Ishikawa (cell line): Measurements from ENCODE around the gene OR8D2.

Experiments
- CEBPB ChIP-seq: IDR thresholded peaks from 2 replicates; pipeline ENCODE4 v1.6.1; 2012
- CREB1 ChIP-seq: IDR thresholded peaks from 2 replicates; pipeline ENCODE4 v1.6.1; 2012; ENCODE audit warnings: low read depth
- EGR1 ChIP-seq: IDR thresholded peaks from 2 replicates; pipeline ENCODE4 v1.6.1; 2012
- EP300 ChIP-seq: IDR thresholded peaks from 2 replicates; pipeline ENCODE4 v1.6.1; 2012; ENCODE audit warnings: borderline replicate concordance
- FOXM1 ChIP-seq: IDR thresholded peaks from 2 replicates; pipeline ENCODE4 v1.6.1; 2012; ENCODE audit warnings: low read depth, borderline replicate concordance
- MAX ChIP-seq: IDR thresholded peaks from 2 replicates; pipeline ENCODE4 v1.6.1; 2012
- NFIC ChIP-seq: IDR thresholded peaks from 2 replicates; pipeline ENCODE4 v1.6.1; 2012
- RAD21 ChIP-seq: IDR thresholded peaks from 2 replicates; pipeline ENCODE4 v1.6.1; 2012; ENCODE audit warnings: low read depth
- REST ChIP-seq: IDR thresholded peaks from 2 replicates; pipeline ENCODE4 v1.6.1; 2012; ENCODE audit warnings: low read depth, mild to moderate bottlenecking
- TAF1 ChIP-seq: IDR thresholded peaks from 2 replicates; pipeline ENCODE4 v1.6.1; 2012; ENCODE audit warnings: low read depth, mild to moderate bottlenecking
- TCF12 ChIP-seq: IDR thresholded peaks from 2 replicates; pipeline ENCODE4 v1.6.1; 2012; ENCODE audit warnings: low read depth
- TEAD4 ChIP-seq: IDR thresholded peaks from 2 replicates; pipeline ENCODE4 v1.6.1; 2012
- USF1 ChIP-seq: IDR thresholded peaks from 2 replicates; pipeline ENCODE4 v1.6.1; 2012
- YY1 ChIP-seq: IDR thresholded peaks from 2 replicates; pipeline ENCODE4 v1.6.1; 2012; ENCODE audit warnings: low read depth
- ZBTB7A ChIP-seq: IDR thresholded peaks from 2 replicates; pipeline ENCODE4 v1.6.1; 2012; ENCODE audit warnings: low read depth

OR8D2 gene

GRCh38 chr11:124327775-124328174 is 7.8 kb upstream of the OR8D2 start:
- TF ChIP-seq REST: no peak
- TF ChIP-seq EP300: no peak
- TF ChIP-seq RAD21: no peak
- TF ChIP-seq CEBPB: no peak
- no peak for TF ChIP-seq TAF1
- no peak for TF ChIP-seq YY1

- TF ChIP-seq NFIC (no peak), RAD21 (no peak), CEBPB (no peak), YY1 (no peak), EGR1 (no peak), ZBTB7A (no peak), TAF1 (no peak), EP300 (no peak), USF1 (no peak)
Observed at GRCh38 chr11:124322356-124322755, 2.4 kb upstream of the OR8D2 start.

GRCh38 chr11:124315052-124315451 is 4.9 kb downstream of the OR8D2 start:
- TF ChIP-seq CREB1 (no peak), NFIC (no peak), FOXM1 (no peak), REST (no peak), MAX (no peak), USF1 (no peak), YY1 (no peak), TEAD4 (no peak), CEBPB (no peak), TCF12 (no peak), TAF1 (no peak), EGR1 (no peak), RAD21 (no peak), EP300 (no peak), ZBTB7A (no peak)

GRCh38 chr11:124313849-124314248 is 6.1 kb downstream of the OR8D2 start, which contains the start of gene OR8D1:
Gene OR8D1, minus strand, starts transcription at chr11:124313949. Its CDS starts 3,183 bp downstream, at chr11:124310766.
- no peak for TF ChIP-seq FOXM1
- no peak for TF ChIP-seq CEBPB
- no peak for TF ChIP-seq RAD21
- TF ChIP-seq TAF1: no peak
- no peak for TF ChIP-seq REST
- no peak for TF ChIP-seq EGR1
- TF ChIP-seq CREB1: no peak
- TF ChIP-seq TCF12: no peak
- no peak for TF ChIP-seq MAX

DNA sequence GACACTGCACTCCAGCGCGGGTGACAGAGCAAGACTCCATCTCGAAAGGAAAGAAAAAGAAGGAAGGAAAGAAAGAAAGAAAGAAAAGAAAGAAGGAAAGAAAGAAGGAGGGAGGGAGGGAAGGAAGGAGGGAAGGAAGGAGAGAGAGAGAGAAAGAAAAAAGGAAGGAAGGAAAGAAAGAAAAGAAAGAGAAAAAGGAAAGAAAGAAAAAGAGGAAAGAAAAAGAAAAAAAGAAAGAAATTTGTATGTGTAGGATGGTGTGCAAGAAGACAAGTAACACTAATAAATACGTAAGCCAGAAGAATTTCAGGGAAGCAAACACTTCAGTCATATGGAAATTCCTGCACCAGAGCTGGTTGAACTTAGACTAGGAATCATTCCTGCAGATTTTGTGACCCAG is 6.9 kb downstream of the OR8D2 start:
- TF ChIP-seq REST: no peak
